Panc1 (cell line): ENCODE measurements around the gene CCDC18. TPM values are rescaled to one million over a fixed set of nuclear protein-coding genes. Genes with fewer than 3 reads are reported as not detected.

Experiments used
- ATAC-seq: fragments of 200-7000 bp; cut with Tn5 transposase; 2 replicates; pipeline ENCODE4 v1.9.1; 2020; ENCODE audit warnings: mild to moderate bottlenecking, moderate library complexity
- BruUV-seq: library from RNA; stranded (reverse); fragments of 400-500 nt; replicated peaks from 2 replicates; lab custom pipeline; 2021; lab: Mats Ljungman, UMichigan
- CTCF ChIA-PET: fragments of 300-600 bp; sonication (Branson Sonifier 250); formaldehyde crosslinking; loops from one replicate; lab custom pipeline; 2022; ENCODE audit warnings: antibody characterized with exemption; lab: Charles Lee
- POLR2A ChIA-PET: fragments of 300-600 bp; sonication (Branson Sonifier 250); formaldehyde crosslinking; loops from one replicate; lab custom pipeline; 2022; ENCODE audit warnings: antibody characterized with exemption; lab: Charles Lee
- DNase-seq: peaks from one replicate; pipeline ENCODE4 v3.0.0-alpha.2; 2010; ENCODE audit warnings: low read depth, low spot score
- H3K27ac ChIP-seq: 2 replicates; pipeline ENCODE4 v1.5.1; 2011; ENCODE audit warnings: mild to moderate bottlenecking, low read length, inconsistent platforms
- H3K27me3 ChIP-seq: fragments of 200-500 bp; sonication (Bioruptor generic); 2 replicates; pipeline ENCODE4 v1.6.0; 2014; ENCODE audit warnings: low read length, inconsistent platforms; ENCODE audit not compliant: control insufficient read depth, insufficient read depth
- H3K36me3 ChIP-seq: fragments of 200-500 bp; sonication (Bioruptor generic); 2 replicates; pipeline ENCODE4 v1.5.1; 2014; ENCODE audit warnings: inconsistent platforms, mild to moderate bottlenecking, low read length, moderate library complexity; ENCODE audit not compliant: control insufficient read depth, insufficient read depth
- H3K4me1 ChIP-seq: 2 replicates; pipeline ENCODE4 v1.5.1; 2011; ENCODE audit warnings: inconsistent platforms, mild to moderate bottlenecking, low read length, moderate library complexity; ENCODE audit not compliant: control insufficient read depth, insufficient read depth
- H3K4me3 ChIP-seq, 2 experiments: 2 replicates each; pipeline ENCODE4 v1.5.1; 2011 to 2012; ENCODE audit warnings: low read depth in 2 of 2, low read length in 2 of 2, mild to moderate bottlenecking in 2 of 2, inconsistent platforms in 1 of 2, moderate library complexity in 1 of 2
- H3K9me3 ChIP-seq: fragments of 200-500 bp; sonication (Bioruptor generic); 2 replicates; pipeline ENCODE4 v1.5.1; 2014; ENCODE audit warnings: low read depth, mild to moderate bottlenecking, inconsistent platforms, low read length, moderate library complexity; ENCODE audit not compliant: control insufficient read depth, insufficient read depth
- POLR2AphosphoS5 ChIP-seq: IDR thresholded peaks from 2 replicates; pipeline ENCODE4 v1.6.1; 2012; ENCODE audit warnings: mild to moderate bottlenecking, low read depth, low read length, moderate library complexity
- SIN3A ChIP-seq: IDR thresholded peaks from 2 replicates; pipeline ENCODE4 v1.6.1; 2012; ENCODE audit warnings: low read depth, mild to moderate bottlenecking, low read length, moderate library complexity, borderline replicate concordance; ENCODE audit not compliant: insufficient read depth
- TCF7L2 ChIP-seq: IDR thresholded peaks from 2 replicates; pipeline ENCODE4 v1.6.1; 2011; ENCODE audit warnings: mild to moderate bottlenecking, low read depth, low read length, inconsistent platforms
- in situ Hi-C: cut with HindIII; loops from 2 replicates; pipeline ENCODE4 v1.10.0; 2016; ENCODE audit warnings: low sequenced_read_pairs, low pct_unique_long_range_greater_than_20kb
- intact Hi-C: fragments of 100-400 bp; cut with micrococcal nuclease; formaldehyde crosslinking; loops from one replicate; pipeline ENCODE4 v1.10.0; 2022; ENCODE audit not compliant: unreplicated experiment
- total RNA-seq: library from RNA; stranded (reverse); gene quantifications from one replicate; pipeline ENCODE4 v1.2.1, GENCODE V29; 2021; ENCODE audit not compliant: unreplicated experiment
- TF ChIP-seq, protein P1 (sequence below): fragments of 450-650 bp; IDR thresholded peaks from 2 replicates; pipeline ENCODE4 v1.5.1; 2017; ENCODE audit warnings: mild to moderate bottlenecking
- TF ChIP-seq, protein P2 (sequence below), 2 experiments: IDR thresholded peaks; 2 replicates each; pipeline ENCODE4 v1.6.1; 2011 to 2012; ENCODE audit warnings: low read depth in 2 of 2, control low read depth in 1 of 2, low read length in 1 of 2, mild to moderate bottlenecking in 1 of 2, moderate library complexity in 1 of 2; ENCODE audit not compliant: insufficient read depth in 1 of 2

The CCDC18 gene
- total RNA-seq, 1 experiment from 2014 or later: 11.6 TPM

DNA sequence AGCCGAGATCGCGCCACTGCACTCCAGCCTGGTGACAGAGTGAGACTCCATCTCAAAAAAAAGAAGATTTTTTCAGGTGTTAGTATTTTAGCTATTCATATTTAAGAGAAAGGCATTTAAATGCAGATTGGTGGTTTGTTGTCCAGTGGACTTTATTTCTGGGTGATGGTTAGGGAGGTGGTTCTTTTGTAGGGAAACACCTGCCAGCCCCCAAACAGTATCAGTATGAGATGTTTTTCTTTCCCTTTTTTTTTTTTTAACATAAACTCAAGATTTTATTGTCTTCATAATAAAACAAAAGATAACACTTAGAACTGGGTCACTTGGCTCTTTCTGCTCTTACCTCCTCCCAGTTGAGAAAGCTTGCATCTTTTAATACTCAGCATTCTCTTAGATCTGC, 9.9 kb downstream of the CCDC18 start:
- intact Hi-C loops (no loop called here), in situ Hi-C loops (no loop called here)
- Histone ChIP-seq H3K4me3 (no peak overlapping the region), H3K27ac (no peak overlapping the region), H3K36me3 (peaks cover 12% of the 10 kb centered on the region; the same call in 1 of the 2 replicates), H3K4me1 (no peaks in the 10 kb centered on the region), H3K9me3 (no peaks in the 10 kb centered on the region), H3K27me3 (no peaks in the 10 kb centered on the region)
- TF ChIP-seq, protein P1, sequence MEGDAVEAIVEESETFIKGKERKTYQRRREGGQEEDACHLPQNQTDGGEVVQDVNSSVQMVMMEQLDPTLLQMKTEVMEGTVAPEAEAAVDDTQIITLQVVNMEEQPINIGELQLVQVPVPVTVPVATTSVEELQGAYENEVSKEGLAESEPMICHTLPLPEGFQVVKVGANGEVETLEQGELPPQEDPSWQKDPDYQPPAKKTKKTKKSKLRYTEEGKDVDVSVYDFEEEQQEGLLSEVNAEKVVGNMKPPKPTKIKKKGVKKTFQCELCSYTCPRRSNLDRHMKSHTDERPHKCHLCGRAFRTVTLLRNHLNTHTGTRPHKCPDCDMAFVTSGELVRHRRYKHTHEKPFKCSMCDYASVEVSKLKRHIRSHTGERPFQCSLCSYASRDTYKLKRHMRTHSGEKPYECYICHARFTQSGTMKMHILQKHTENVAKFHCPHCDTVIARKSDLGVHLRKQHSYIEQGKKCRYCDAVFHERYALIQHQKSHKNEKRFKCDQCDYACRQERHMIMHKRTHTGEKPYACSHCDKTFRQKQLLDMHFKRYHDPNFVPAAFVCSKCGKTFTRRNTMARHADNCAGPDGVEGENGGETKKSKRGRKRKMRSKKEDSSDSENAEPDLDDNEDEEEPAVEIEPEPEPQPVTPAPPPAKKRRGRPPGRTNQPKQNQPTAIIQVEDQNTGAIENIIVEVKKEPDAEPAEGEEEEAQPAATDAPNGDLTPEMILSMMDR: no peak
- no peak for TF ChIP-seq POLR2AphosphoS5
- no peak for TF ChIP-seq SIN3A
- TF ChIP-seq, protein P2, sequence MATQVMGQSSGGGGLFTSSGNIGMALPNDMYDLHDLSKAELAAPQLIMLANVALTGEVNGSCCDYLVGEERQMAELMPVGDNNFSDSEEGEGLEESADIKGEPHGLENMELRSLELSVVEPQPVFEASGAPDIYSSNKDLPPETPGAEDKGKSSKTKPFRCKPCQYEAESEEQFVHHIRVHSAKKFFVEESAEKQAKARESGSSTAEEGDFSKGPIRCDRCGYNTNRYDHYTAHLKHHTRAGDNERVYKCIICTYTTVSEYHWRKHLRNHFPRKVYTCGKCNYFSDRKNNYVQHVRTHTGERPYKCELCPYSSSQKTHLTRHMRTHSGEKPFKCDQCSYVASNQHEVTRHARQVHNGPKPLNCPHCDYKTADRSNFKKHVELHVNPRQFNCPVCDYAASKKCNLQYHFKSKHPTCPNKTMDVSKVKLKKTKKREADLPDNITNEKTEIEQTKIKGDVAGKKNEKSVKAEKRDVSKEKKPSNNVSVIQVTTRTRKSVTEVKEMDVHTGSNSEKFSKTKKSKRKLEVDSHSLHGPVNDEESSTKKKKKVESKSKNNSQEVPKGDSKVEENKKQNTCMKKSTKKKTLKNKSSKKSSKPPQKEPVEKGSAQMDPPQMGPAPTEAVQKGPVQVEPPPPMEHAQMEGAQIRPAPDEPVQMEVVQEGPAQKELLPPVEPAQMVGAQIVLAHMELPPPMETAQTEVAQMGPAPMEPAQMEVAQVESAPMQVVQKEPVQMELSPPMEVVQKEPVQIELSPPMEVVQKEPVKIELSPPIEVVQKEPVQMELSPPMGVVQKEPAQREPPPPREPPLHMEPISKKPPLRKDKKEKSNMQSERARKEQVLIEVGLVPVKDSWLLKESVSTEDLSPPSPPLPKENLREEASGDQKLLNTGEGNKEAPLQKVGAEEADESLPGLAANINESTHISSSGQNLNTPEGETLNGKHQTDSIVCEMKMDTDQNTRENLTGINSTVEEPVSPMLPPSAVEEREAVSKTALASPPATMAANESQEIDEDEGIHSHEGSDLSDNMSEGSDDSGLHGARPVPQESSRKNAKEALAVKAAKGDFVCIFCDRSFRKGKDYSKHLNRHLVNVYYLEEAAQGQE (IDR thresholded peaks at IDR 0.05; ENCODE audit: insufficient read depth in 1 of 2, low read depth in 2 of 2, low read length in 1 of 2): no peak
- TF ChIP-seq TCF7L2: no peak
- DNase-seq (no peak), ATAC-seq (no peak)
- CTCF ChIA-PET: no interaction called here
- no TSS peak for BruUV-seq
- POLR2A ChIA-PET: no interaction called here

DNA sequence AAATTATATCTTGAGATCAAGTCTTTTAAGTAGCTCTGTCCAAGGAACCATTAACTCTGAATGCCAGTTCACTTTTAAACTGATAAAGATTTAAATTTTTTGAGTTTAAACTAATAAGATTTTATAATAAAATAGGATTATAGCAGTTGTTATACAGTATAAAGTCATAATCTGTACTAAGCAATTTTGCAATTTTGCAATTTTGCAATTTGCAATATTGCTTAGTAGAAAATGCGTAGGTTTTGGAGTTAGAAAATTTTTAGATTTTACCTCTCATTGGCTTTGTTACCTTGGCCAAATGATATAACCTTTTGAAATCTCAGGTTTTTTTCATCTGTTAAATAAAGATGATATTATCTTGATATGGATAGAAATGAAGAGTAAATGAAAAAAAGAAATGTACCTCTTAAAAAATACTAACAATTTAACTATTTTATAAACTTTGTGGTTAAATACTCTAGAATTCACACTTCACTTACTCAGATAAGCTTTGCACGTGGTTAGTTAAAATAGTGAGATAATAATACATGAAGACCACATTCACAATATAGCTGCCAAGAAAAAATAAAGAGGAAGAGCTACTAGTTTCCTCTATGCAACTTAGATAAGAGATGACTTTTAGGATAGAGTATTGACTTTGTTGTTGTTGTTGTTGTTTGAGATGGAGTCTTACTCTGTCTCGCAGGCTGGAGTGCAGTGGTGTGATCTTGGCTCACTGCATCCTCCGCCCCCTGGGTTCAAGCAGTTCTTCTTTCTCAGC, 13.9 kb downstream of the CCDC18 start:
- H3K36me3 ChIP-seq: peaks cover 4% of the 10 kb centered on the region; the same call in 1 of the 2 replicates
- ChIA-PET POLR2A (no interaction called here), CTCF (no interaction called here)
- intact Hi-C loops: no loop called here
- no TSS peak for BruUV-seq
- no peaks in the 10 kb centered on the region for H3K9me3 ChIP-seq
- H3K4me1 ChIP-seq: no peaks in the 10 kb centered on the region
- H3K27ac ChIP-seq: no peak overlapping the region
- in situ Hi-C loops: no loop called here
- DNase-seq (no peak), ATAC-seq (no peak)
- no peak for TF ChIP-seq TCF7L2
- TF ChIP-seq, protein P1: no peak
- no peak for TF ChIP-seq SIN3A
- no peak for TF ChIP-seq POLR2AphosphoS5
- TF ChIP-seq, protein P2 (IDR thresholded peaks at IDR 0.05; ENCODE audit: insufficient read depth in 1 of 2, low read depth in 2 of 2, low read length in 1 of 2): no peak
- no peak overlapping the region for H3K4me3 ChIP-seq
- no peaks in the 10 kb centered on the region for H3K27me3 ChIP-seq
